GM23248 (cell line): ENCODE data around the gene BBS2.

Experiments
- EZH2 ChIP-seq: fragments of 200-600 bp; sonication (generic); IDR thresholded peaks from 2 replicates; pipeline ENCODE4 v1.6.1; 2018; ENCODE audit warnings: antibody characterized with exemption, mild to moderate bottlenecking; ENCODE audit not compliant: insufficient read depth, poor library complexity, severe bottlenecking
- EZH2phosphoT487 ChIP-seq: fragments of 200-600 bp; sonication (generic); IDR thresholded peaks from 2 replicates; pipeline ENCODE4 v1.6.1; 2018; ENCODE audit warnings: antibody characterized with exemption, moderate library complexity, mild to moderate bottlenecking, low read depth; ENCODE audit not compliant: insufficient read depth

GRCh38 chr16:56517206-56517605, 2.6 kb downstream of the BBS2 start:
- TF ChIP-seq EZH2phosphoT487, result no peak
- no peak for TF ChIP-seq EZH2
